GM08714 (cell line): ENCODE results near the gene HIP1R.

ENCODE experiments used
- H3K4me3 ChIP-seq: fragments of 200-500 bp; sonication (Bioruptor generic); 2 replicates; pipeline ENCODE4 v1.5.1; 2014; ENCODE audit warnings: mild to moderate bottlenecking, low read length, inconsistent platforms
- ZNF274 ChIP-seq: IDR thresholded peaks from 2 replicates; pipeline ENCODE4 v1.6.1; 2012; ENCODE audit warnings: mild to moderate bottlenecking, low read depth, low read length

HIP1R gene

DNA sequence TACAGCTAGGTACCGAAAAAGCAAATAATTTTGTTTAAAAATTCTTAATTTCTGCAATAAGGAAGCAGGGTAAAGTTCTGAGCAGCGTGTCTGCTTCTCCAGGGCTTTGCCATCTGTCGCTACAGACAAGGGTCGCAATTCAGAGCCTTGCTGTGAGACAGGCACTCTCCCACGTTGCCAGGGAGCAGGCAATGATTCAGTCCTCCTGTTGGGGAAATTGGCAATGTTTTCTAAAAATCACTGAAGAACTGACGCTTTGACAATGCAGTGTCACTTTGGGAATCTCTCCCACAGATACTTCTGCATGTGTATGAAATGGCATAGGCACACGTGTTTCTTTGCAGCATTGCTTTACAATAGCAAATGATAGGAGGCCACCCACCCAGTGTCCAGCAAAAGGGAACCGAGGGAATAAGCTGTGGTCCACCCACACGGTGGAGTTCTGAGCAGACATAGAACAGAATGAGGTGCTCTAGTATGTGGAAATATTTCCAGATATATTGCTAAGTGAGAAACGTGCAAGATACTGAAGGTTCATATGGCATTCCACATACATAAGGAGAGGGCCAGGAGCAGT lies 16.0 kb upstream of the HIP1R start:
- TF ChIP-seq ZNF274 = no peak
- H3K4me3 ChIP-seq = no peak overlapping the region

DNA sequence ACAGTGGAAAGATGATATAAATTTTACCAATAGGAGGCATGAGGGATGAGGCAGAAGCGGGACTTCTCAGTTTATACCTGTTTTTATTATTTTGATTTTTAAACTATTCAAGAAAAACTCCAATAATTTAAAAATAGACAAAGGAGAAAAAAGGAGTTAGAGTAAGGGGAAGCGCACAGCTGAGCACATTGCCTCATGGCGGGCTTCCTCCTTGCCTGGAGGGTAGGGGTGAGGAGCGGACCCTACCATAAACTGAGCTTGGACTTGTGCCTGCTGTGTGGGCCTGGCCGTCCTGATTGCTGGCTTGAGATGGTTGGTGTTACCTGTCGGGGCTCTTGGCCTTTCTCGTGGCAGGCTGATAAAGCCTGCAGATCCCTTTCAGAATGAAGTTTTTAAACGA lies 15.1 kb upstream of the HIP1R start:
- no peak for TF ChIP-seq ZNF274
- H3K4me3 ChIP-seq = no peak overlapping the region

DNA sequence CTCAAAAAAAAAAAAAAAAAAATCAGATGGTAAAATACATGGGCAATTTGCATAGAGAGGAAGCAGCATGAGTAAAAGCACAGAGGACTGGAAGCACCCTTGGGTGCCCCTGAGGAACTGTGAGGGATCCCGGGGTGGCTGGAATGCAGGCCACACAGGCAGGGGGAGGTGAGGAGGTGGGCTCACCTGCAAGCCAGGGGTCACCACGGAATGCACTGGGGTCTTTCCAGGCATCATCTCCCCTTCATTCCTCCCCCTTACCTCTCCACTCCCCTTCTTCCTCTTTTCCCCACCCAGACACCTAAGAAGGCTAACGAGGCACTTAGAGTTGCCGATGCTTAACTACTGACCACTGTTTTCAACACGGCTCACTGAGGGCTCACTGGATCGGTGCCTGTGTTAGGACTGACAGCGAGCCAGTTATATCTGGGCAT lies 14.4 kb upstream of the HIP1R start:
- H3K4me3 ChIP-seq = no peak overlapping the region
- no peak for TF ChIP-seq ZNF274

GRCh38 chr12:122823429-122823828 lies 11.8 kb upstream of the HIP1R start:
- H3K4me3 ChIP-seq = no peak overlapping the region
- no peak for TF ChIP-seq ZNF274

- TF ChIP-seq ZNF274 = no peak
- H3K4me3 ChIP-seq = peak overlapping the region; percentile 49; the same call in 1 of the 2 replicates
These were observed 9.2 kb upstream of the HIP1R start for GRCh38 chr12:122825773-122826724.

GRCh38 chr12:122827258-122827657 lies 8.0 kb upstream of the HIP1R start:
- H3K4me3 ChIP-seq = no peak overlapping the region

GRCh38 chr12:122830517-122831214 lies 4.6 kb upstream of the HIP1R start:
- TF ChIP-seq ZNF274 = no peak
- no peak overlapping the region for H3K4me3 ChIP-seq

More at GRCh38 chr12:122827258-122827657, 8.0 kb upstream of the HIP1R start:
- no peak for TF ChIP-seq ZNF274

- peak overlapping the region; percentile 47; the same call in 1 of the 2 replicates for H3K4me3 ChIP-seq
- no peak for TF ChIP-seq ZNF274
These were observed 945 bp upstream of the HIP1R start for GRCh38 chr12:122834104-122834920.

GRCh38 chr12:122835750-122836026 lies 431 bp downstream of the HIP1R start:
- no peak for TF ChIP-seq ZNF274
- peak overlapping the region; percentile 95 for H3K4me3 ChIP-seq

- peak overlapping the region; percentile 95 for H3K4me3 ChIP-seq
These were observed 1.0 kb downstream of the HIP1R start for GRCh38 chr12:122836027-122836921.

GRCh38 chr12:122837306-122838265 lies 2.3 kb downstream of the HIP1R start:
- H3K4me3 ChIP-seq = no peak overlapping the region; the same call in 1 of the 2 replicates
- TF ChIP-seq ZNF274 = no peak

More at GRCh38 chr12:122836027-122836921, 1.0 kb downstream of the HIP1R start:
- no peak for TF ChIP-seq ZNF274

DNA sequence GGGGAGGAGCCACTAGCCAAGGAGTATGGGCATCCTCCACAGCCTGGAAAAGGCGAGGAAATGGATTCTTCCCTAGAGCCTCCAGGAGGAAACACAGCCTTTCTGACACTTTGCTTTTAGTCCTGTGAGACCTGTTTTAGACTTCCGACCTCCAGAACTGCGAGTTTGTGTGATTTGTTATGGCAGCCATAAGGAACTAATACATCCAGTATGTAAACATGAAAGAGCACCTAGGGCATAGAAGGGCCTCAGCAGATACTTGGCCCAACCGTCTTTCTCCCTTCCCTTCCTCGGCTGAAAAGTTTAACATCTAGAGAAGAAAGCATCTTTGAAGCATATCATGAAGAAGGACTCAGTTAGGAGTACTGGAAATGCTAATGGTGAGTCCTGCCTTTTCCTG lies 3.6 kb downstream of the HIP1R start:
- TF ChIP-seq ZNF274 = no peak
- H3K4me3 ChIP-seq = no peak overlapping the region
